ENCODE data around the gene KCMF1.

DNA sequence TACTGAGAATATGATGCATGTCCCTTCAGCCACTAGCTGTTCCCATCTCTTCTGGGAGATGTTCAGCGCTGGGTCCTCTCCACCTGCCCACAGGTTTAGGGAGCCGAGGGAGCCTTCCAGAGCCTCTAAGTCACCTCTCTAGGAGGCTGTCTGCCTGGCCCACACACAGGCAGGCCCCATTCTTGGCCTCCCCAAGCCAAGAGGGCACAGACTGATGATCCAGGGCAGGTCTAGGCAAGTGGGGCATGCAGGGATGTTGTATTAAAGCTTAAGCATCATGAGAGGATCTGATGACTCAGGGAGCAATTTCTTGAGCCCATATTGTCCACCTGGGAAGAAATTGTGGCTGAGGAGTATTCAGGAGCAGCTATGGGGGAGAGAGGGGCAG, 45.6 kb upstream of the KCMF1 start:
- TF ChIP-seq, protein P1, sequence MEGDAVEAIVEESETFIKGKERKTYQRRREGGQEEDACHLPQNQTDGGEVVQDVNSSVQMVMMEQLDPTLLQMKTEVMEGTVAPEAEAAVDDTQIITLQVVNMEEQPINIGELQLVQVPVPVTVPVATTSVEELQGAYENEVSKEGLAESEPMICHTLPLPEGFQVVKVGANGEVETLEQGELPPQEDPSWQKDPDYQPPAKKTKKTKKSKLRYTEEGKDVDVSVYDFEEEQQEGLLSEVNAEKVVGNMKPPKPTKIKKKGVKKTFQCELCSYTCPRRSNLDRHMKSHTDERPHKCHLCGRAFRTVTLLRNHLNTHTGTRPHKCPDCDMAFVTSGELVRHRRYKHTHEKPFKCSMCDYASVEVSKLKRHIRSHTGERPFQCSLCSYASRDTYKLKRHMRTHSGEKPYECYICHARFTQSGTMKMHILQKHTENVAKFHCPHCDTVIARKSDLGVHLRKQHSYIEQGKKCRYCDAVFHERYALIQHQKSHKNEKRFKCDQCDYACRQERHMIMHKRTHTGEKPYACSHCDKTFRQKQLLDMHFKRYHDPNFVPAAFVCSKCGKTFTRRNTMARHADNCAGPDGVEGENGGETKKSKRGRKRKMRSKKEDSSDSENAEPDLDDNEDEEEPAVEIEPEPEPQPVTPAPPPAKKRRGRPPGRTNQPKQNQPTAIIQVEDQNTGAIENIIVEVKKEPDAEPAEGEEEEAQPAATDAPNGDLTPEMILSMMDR (IDR thresholded peaks at IDR 0.05), result no peak
- no peak for TF ChIP-seq POLR2A (IDR thresholded peaks at IDR 0.05)

All from heart left ventricle (tissue), 13 donors.